Body of pancreas (tissue), 4 donors: ENCODE measurements around the gene DHX57. TPM values are rescaled to one million over a fixed set of nuclear protein-coding genes. Genes with fewer than 3 reads are reported as not detected.
"Not testable (repeated sequence)": the region's sequence is repeated elsewhere in the genome, so short reads cannot be mapped to it uniquely, and the experiment has no call there.

ENCODE experiments used
- ATAC-seq: fragments of 150-250 bp; one replicate; pipeline ENCODE4 v1.9.1; 2016
- DNase-seq, 4 donors: peaks; one replicate each; pipeline ENCODE4 v3.0.0-alpha.2; 2019
- H3K27ac ChIP-seq, 4 donors: fragments of 200-600 bp; sonication (generic); 1 replicate in 3 of 4; 2 replicates in 1 of 4; pipeline versions ENCODE4 v1.5.1 to v1.6.1; 2016 to 2019; ENCODE audit warnings: mild to moderate bottlenecking in 1 of 4, mixed read lengths in 1 of 4, moderate library complexity in 1 of 4
- H3K27me3 ChIP-seq, 2 donors: fragments of 200-600 bp; sonication (generic); one replicate each; pipeline ENCODE4 v1.6.0; 2016; ENCODE audit warnings: mild to moderate bottlenecking in 1 of 2
- H3K36me3 ChIP-seq, 2 donors: fragments of 200-600 bp; sonication (generic); replicated peaks in 1 of 2; 2 replicates each; pipeline ENCODE4 v1.5.1; 2016; ENCODE audit warnings: low read depth in 2 of 2; ENCODE audit not compliant: insufficient read depth in 1 of 2
- H3K4me1 ChIP-seq: fragments of 200-600 bp; sonication (generic); one replicate; pipeline ENCODE4 v1.6.0; 2016
- H3K4me3 ChIP-seq, 2 donors: fragments of 200-600 bp; sonication (generic); 1 replicate in 1 of 2; 2 replicates in 1 of 2; pipeline ENCODE4 v1.5.1; 2016 to 2019
- H3K9me3 ChIP-seq, 3 donors: fragments of 200-600 bp; sonication (generic); 1 replicate in 2 of 3; 2 replicates in 1 of 3; pipeline ENCODE4 v1.5.1; 2016
- POLR2A ChIP-seq, 3 donors: fragments of 450-650 bp; IDR thresholded peaks; one replicate each; pipeline ENCODE4 v1.6.1; 2016; ENCODE audit warnings: antibody characterized with exemption in 3 of 3, mild to moderate bottlenecking in 2 of 3
- WGBS, 2 donors: methylation state at CpG; one replicate each; pipeline ENCODE4 v1.1.5; 2017; 5-methylcytosine and 5-hydroxymethylcytosine counted together
- intact Hi-C: fragments of 100-400 bp; cut with DNase I; formaldehyde crosslinking; loops from one replicate; pipeline ENCODE4 v1.15.1; 2023
- total RNA-seq, 2 donors: library from RNA; depleted of rRNA; stranded (reverse); fragments of >200 nt; gene quantifications; one replicate each; pipeline ENCODE4 v1.1.0, GENCODE V29; 2016
- TF ChIP-seq, protein P1 (sequence below), 7 experiments: fragments of 450-650 bp in 4 of 7; fragments of 200-600 bp in 3 of 7; sonication (generic) in 3 of 7; IDR thresholded peaks; one replicate each; pipeline ENCODE4 v1.5.1; 2016 to 2019; ENCODE audit warnings: antibody characterized with exemption in 7 of 7

Gene DHX57
- total RNA-seq, 2 donors from 2014 or later = 4.9 to 6.5 TPM

- WGBS, 2 donors = 94 to 96% methylated on average over 1 of the region's 1 CpG
- Histone ChIP-seq H3K9me3 (no peaks in the 10 kb centered on the region), H3K27ac (no peak overlapping the region), H3K27me3 (no peaks in the 10 kb centered on the region), H3K36me3 (peaks cover 0 to 5% of the 10 kb centered on the region in 2 donors), H3K4me1 (no peaks in the 10 kb centered on the region), H3K4me3 (no peak overlapping the region)
- no peak for TF ChIP-seq POLR2A (IDR thresholded peaks at IDR 0.05)
- TF ChIP-seq, protein P1, sequence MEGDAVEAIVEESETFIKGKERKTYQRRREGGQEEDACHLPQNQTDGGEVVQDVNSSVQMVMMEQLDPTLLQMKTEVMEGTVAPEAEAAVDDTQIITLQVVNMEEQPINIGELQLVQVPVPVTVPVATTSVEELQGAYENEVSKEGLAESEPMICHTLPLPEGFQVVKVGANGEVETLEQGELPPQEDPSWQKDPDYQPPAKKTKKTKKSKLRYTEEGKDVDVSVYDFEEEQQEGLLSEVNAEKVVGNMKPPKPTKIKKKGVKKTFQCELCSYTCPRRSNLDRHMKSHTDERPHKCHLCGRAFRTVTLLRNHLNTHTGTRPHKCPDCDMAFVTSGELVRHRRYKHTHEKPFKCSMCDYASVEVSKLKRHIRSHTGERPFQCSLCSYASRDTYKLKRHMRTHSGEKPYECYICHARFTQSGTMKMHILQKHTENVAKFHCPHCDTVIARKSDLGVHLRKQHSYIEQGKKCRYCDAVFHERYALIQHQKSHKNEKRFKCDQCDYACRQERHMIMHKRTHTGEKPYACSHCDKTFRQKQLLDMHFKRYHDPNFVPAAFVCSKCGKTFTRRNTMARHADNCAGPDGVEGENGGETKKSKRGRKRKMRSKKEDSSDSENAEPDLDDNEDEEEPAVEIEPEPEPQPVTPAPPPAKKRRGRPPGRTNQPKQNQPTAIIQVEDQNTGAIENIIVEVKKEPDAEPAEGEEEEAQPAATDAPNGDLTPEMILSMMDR (IDR thresholded peaks at IDR 0.05) = no peak
- DNase-seq (no peak), ATAC-seq (no peak)
- intact Hi-C loops = no loop called here
Observed at GRCh38 chr2:38829971-38830370, 45.8 kb downstream of the DHX57 start.

DNA sequence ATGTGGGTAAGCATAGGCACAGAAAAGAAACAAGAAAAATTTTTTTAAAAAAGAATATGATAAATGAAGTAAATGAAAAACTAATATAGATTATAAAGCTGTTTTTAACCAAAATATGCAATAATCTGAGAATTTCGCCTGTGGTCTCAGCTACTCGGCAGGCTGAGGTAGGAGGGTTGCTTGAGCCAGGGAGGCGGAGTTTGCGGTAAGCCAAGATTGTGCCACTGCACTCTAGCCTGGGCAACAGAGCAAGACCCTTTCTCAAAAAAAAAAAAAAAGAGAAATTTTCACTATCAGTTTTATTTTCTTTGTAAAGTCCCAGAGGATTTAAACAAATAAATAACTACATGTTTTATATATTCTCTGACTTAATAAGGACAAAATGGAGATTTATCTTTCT lies 47.3 kb downstream of the DHX57 start:
- no peaks in the 10 kb centered on the region for H3K9me3 ChIP-seq
- no peaks in the 10 kb centered on the region for H3K4me1 ChIP-seq
- intact Hi-C loops = no loop called here
- DNase-seq (no peak), ATAC-seq (no peak)
- peaks cover 0 to 7% of the 10 kb centered on the region in 2 donors for H3K36me3 ChIP-seq
- H3K27me3 ChIP-seq = no peaks in the 10 kb centered on the region
- no peak overlapping the region for H3K27ac ChIP-seq
- 83 to 86% methylated on average over 4 of the region's 4 CpGs for WGBS, 2 donors
- TF ChIP-seq, protein P1 (IDR thresholded peaks at IDR 0.05) = no peak
- no peak for TF ChIP-seq POLR2A (IDR thresholded peaks at IDR 0.05)
- H3K4me3 ChIP-seq = no peak overlapping the region

- 83 to 90% methylated on average over 9 to 10 of the region's 10 CpGs for WGBS, 2 donors
- H3K9me3 ChIP-seq, DNase-seq, H3K4me1 ChIP-seq, H3K4me3 ChIP-seq, H3K27ac ChIP-seq, ATAC-seq, H3K27me3 ChIP-seq, intact Hi-C loops, H3K36me3 ChIP-seq: not testable (repeated sequence)
Observed at GRCh38 chr2:38827539-38828145, 48.1 kb downstream of the DHX57 start.

- no peak for TF ChIP-seq POLR2A (IDR thresholded peaks at IDR 0.05)
- TF ChIP-seq, protein P1 (IDR thresholded peaks at IDR 0.05) = no peak
- ATAC-seq (no peak), DNase-seq (no peak)
- Histone ChIP-seq H3K27ac (no peak overlapping the region), H3K9me3 (no peaks in the 10 kb centered on the region), H3K4me3 (no peak overlapping the region), H3K4me1 (no peaks in the 10 kb centered on the region), H3K36me3 (peaks cover 0 to 10% of the 10 kb centered on the region in 2 donors), H3K27me3 (no peaks in the 10 kb centered on the region)
- 90 to 94% methylated on average over 2 of the region's 2 CpGs for WGBS, 2 donors
- intact Hi-C loops = no loop called here
Observed at GRCh38 chr2:38825956-38826355, 49.8 kb downstream of the DHX57 start.

- DNase-seq (no peak), ATAC-seq (no peak)
- 95 to 99% methylated on average over 2 of the region's 2 CpGs for WGBS, 2 donors
- Histone ChIP-seq H3K36me3 (peaks cover 0 to 10% of the 10 kb centered on the region in 2 donors), H3K9me3 (no peaks in the 10 kb centered on the region), H3K4me3 (no peak overlapping the region), H3K27ac (no peak overlapping the region), H3K4me1 (no peaks in the 10 kb centered on the region), H3K27me3 (no peaks in the 10 kb centered on the region)
- intact Hi-C loops = no loop called here
- TF ChIP-seq, protein P1 (IDR thresholded peaks at IDR 0.05) = no peak
- no peak for TF ChIP-seq POLR2A (IDR thresholded peaks at IDR 0.05)
Observed at GRCh38 chr2:38824906-38825305, 50.8 kb downstream of the DHX57 start.
